Thyroid gland (tissue), 4 donors: ENCODE results near the gene AMBP. TPM values are rescaled to one million over a fixed set of nuclear protein-coding genes. Genes with fewer than 3 reads are reported as not detected.
"Not testable (repeated sequence)": the region's sequence is repeated elsewhere in the genome, so short reads cannot be mapped to it uniquely, and the experiment has no call there.

Experiments used
- DNase-seq, 2 donors: peaks; one replicate each; pipeline ENCODE4 v3.0.0-alpha.2; 2019
- H3K27ac ChIP-seq, 3 donors: fragments of 200-600 bp; sonication (generic); 1 replicate in 2 of 3; 2 replicates in 1 of 3; pipeline ENCODE4 v1.5.1; 2016 to 2019; ENCODE audit warnings: mild to moderate bottlenecking in 1 of 3, moderate library complexity in 1 of 3
- H3K27me3 ChIP-seq: fragments of 200-600 bp; sonication (generic); one replicate; pipeline ENCODE4 v1.5.1; 2019
- H3K36me3 ChIP-seq, 2 donors: fragments of 200-600 bp; sonication (generic); one replicate each; pipeline ENCODE4 v1.5.1; 2016 to 2019
- H3K4me1 ChIP-seq, 2 donors: fragments of 200-600 bp; sonication (generic); one replicate each; pipeline ENCODE4 v1.5.1; 2017 to 2019
- H3K4me3 ChIP-seq, 3 donors: fragments of 200-600 bp; sonication (generic); replicated peaks in 1 of 3; 1 replicate in 2 of 3; 2 replicates in 1 of 3; pipeline ENCODE4 v1.5.1; 2016; ENCODE audit warnings: mild to moderate bottlenecking in 1 of 3
- H3K9me3 ChIP-seq: fragments of 200-600 bp; sonication (generic); one replicate; pipeline ENCODE4 v1.5.1; 2017
- POLR2A ChIP-seq, 2 donors: fragments of 450-650 bp; IDR thresholded peaks; one replicate each; pipeline ENCODE4 v1.6.1; 2017; ENCODE audit warnings: antibody characterized with exemption in 2 of 2, mild to moderate bottlenecking in 2 of 2, moderate library complexity in 1 of 2
- WGBS, 2 donors: methylation state at CpG; one replicate each; pipeline ENCODE4 v1.1.5; 2017; 5-methylcytosine and 5-hydroxymethylcytosine counted together
- intact Hi-C: fragments of 100-400 bp; cut with DNase I; formaldehyde crosslinking; loops from one replicate; pipeline ENCODE4 v1.15.1; 2023
- total RNA-seq, 4 donors: library from RNA; depleted of rRNA; stranded (reverse); fragments of >200 nt; gene quantifications; one replicate each; pipeline ENCODE4 v1.2.3, GENCODE V29; 2016
- TF ChIP-seq, protein P1 (sequence below), 6 experiments: fragments of 200-600 bp in 3 of 6; fragments of 450-650 bp in 3 of 6; sonication (generic) in 3 of 6; IDR thresholded peaks; one replicate each; pipeline ENCODE4 v1.5.1; 2016 to 2019; ENCODE audit warnings: antibody characterized with exemption in 6 of 6, mild to moderate bottlenecking in 2 of 6, inconsistent platforms in 1 of 6, moderate library complexity in 1 of 6

Gene AMBP
- total RNA-seq, 4 donors from 2014 or later, result 0.83 to 4.2 (median 2.1) TPM; not detected in 1

GRCh38 chr9:114086009-114086408, 7.9 kb upstream of the AMBP start:
- Histone ChIP-seq H3K9me3 (no peaks in the 10 kb centered on the region), H3K27me3 (no peaks in the 10 kb centered on the region), H3K4me1 (no peaks in the 10 kb centered on the region), H3K4me3 (no peak overlapping the region), H3K27ac (no peak overlapping the region), H3K36me3 (no peaks in the 10 kb centered on the region)
- TF ChIP-seq, protein P1, sequence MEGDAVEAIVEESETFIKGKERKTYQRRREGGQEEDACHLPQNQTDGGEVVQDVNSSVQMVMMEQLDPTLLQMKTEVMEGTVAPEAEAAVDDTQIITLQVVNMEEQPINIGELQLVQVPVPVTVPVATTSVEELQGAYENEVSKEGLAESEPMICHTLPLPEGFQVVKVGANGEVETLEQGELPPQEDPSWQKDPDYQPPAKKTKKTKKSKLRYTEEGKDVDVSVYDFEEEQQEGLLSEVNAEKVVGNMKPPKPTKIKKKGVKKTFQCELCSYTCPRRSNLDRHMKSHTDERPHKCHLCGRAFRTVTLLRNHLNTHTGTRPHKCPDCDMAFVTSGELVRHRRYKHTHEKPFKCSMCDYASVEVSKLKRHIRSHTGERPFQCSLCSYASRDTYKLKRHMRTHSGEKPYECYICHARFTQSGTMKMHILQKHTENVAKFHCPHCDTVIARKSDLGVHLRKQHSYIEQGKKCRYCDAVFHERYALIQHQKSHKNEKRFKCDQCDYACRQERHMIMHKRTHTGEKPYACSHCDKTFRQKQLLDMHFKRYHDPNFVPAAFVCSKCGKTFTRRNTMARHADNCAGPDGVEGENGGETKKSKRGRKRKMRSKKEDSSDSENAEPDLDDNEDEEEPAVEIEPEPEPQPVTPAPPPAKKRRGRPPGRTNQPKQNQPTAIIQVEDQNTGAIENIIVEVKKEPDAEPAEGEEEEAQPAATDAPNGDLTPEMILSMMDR (IDR thresholded peaks at IDR 0.05), result no peak
- no peak for TF ChIP-seq POLR2A (IDR thresholded peaks at IDR 0.05)
- WGBS, 2 donors, result 87 to 88% methylated on average over 6 of the region's 6 CpGs
- intact Hi-C loops, result no loop called here
- no peak for DNase-seq

GRCh38 chr9:114085387-114085789, 7.3 kb upstream of the AMBP start:
- TF ChIP-seq, protein P1 (IDR thresholded peaks at IDR 0.05), result no peak
- no peak for TF ChIP-seq POLR2A (IDR thresholded peaks at IDR 0.05)
- Histone ChIP-seq H3K27me3 (no peaks in the 10 kb centered on the region), H3K4me3 (no peak overlapping the region), H3K36me3 (no peaks in the 10 kb centered on the region), H3K27ac (no peak overlapping the region), H3K9me3 (no peaks in the 10 kb centered on the region), H3K4me1 (no peaks in the 10 kb centered on the region)
- 87 to 90% methylated on average over 9 of the region's 9 CpGs for WGBS, 2 donors
- no peak for DNase-seq
- intact Hi-C loops, result no loop called here

DNA sequence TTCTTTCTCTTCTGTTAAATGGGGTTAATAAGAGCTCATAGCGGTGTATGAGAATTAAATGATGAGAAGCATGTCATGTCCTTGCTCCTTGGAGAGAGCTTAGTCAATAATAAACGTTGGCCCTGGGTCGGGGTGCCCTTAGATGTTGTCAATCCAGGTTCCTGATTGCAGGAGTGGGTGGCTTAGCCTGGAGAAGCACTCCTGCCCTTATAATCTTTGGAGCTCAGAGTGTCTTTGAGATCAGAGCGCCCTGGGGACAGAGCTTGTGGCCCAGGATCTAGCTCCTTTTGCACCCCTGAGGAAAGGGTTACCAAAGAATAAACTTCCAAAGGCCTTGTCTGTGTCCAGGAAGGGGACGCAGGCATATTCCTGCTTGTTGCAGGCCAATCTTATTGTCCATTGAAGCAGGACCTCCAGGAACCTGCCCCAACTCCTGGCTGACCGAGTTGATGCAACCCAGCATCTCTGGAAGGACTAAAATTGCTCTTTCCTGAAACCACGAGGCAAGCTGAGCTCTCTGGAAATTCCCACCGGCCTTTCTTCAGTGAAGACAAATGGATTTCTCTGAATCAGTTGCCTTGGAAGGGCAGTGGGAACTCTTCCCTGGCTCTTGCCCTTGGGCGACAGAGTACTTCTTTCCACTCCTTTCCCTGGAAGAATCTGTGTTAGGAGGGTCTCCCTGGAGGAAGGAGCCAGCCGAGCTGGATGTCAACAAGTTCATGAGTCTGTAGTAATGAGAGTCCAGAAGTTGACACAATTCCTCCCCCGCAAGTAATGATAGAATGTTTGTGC, 6.4 kb upstream of the AMBP start:
- intact Hi-C loops, result loop anchor here (5.0 kb wide), 1 partner anchor 208 kb away; no protein-coding TSS in a partner anchor
- H3K4me3 ChIP-seq, result no peak overlapping the region
- TF ChIP-seq, protein P1 (IDR thresholded peaks at IDR 0.05), result no peak
- H3K4me1 ChIP-seq, result no peaks in the 10 kb centered on the region
- WGBS, 2 donors, result 79 to 85% methylated on average over 10 to 11 of the region's 11 CpGs
- H3K9me3 ChIP-seq, result no peaks in the 10 kb centered on the region
- no peaks in the 10 kb centered on the region for H3K27me3 ChIP-seq
- no peaks in the 10 kb centered on the region for H3K36me3 ChIP-seq
- H3K27ac ChIP-seq, result no peak overlapping the region
- no peak for DNase-seq

DNA sequence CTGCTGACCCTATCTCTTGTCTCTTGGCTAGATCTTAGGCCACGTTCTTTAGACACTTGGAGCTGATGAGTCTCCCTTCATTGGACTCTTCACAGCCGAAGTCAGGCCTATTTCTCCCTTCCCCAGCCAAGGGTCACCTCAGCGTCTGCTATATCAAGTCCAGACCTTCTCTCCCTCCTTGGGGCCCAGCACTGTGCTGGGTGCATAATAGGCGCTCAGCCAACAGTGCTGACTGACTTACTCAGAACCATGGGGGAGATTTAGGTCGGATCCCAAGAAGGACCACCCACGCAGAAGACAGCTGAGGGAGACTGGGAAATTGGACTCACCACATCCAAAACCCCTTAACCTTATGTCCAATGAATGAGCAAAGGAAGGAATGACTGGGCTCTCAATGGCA, 5.6 kb upstream of the AMBP start:
- no peaks in the 10 kb centered on the region for H3K27me3 ChIP-seq
- no peaks in the 10 kb centered on the region for H3K36me3 ChIP-seq
- intact Hi-C loops, result loop anchor here (5.0 kb wide), 1 partner anchor 209 kb away; no protein-coding TSS in a partner anchor
- H3K27ac ChIP-seq, result no peak overlapping the region
- 89 to 91% methylated on average over 6 of the region's 6 CpGs for WGBS, 2 donors
- H3K9me3 ChIP-seq, result no peaks in the 10 kb centered on the region
- no peak for DNase-seq
- no peak overlapping the region for H3K4me3 ChIP-seq
- peaks cover 0 to under 1% of the 10 kb centered on the region in 2 donors for H3K4me1 ChIP-seq
- TF ChIP-seq POLR2A (IDR thresholded peaks at IDR 0.05), result no peak
- TF ChIP-seq, protein P1 (IDR thresholded peaks at IDR 0.05), result no peak

- H3K4me1 ChIP-seq, H3K4me3 ChIP-seq, H3K27me3 ChIP-seq, H3K36me3 ChIP-seq, H3K9me3 ChIP-seq: not testable (repeated sequence)
- WGBS, 2 donors, result 42 to 47% methylated on average over 13 of the region's 13 CpGs
- DNase-seq, result peak in 1 of 2 donors; percentile 37
- peak overlapping the region in 1 of 3 donors; percentile 29 for H3K27ac ChIP-seq
- intact Hi-C loops, result loop anchor here (5.0 kb wide), 1 partner anchor 209 kb away; no protein-coding TSS in a partner anchor
Observed at GRCh38 chr9:114082763-114083412, 4.8 kb upstream of the AMBP start.
